Activated CD8-positive, alpha-beta memory T cell treated with anti-CD3 and anti-CD28 coated beads, Interleukin-2, amount 50 U/mL, for 1 hour (primary cell): ENCODE data around the gene CENPP.
"Not testable (repeated sequence)": the region's sequence is repeated elsewhere in the genome, so short reads cannot be mapped to it uniquely, and the experiment has no call there.

Experiments
- DNase-seq: peaks from one replicate; pipeline ENCODE4 v3.0.0-alpha.2; 2020; ENCODE audit errors: extremely low read depth

CENPP gene

GRCh38 chr9:92616199-92616641, 290.5 kb downstream of the CENPP start:
- no peak for DNase-seq

- no peak for DNase-seq
Observed at GRCh38 chr9:92616655-92617111, 290.9 kb downstream of the CENPP start.

GRCh38 chr9:92617195-92617813, 291.6 kb downstream of the CENPP start:
- DNase-seq = no peak

- DNase-seq = no peak
Observed at GRCh38 chr9:92617951-92618510, 292.3 kb downstream of the CENPP start.

GRCh38 chr9:92618633-92619225, 293.0 kb downstream of the CENPP start:
- no peak for DNase-seq

GRCh38 chr9:92619601-92620300, 294.0 kb downstream of the CENPP start:
- no peak for DNase-seq

GRCh38 chr9:92620845-92621244, 295.1 kb downstream of the CENPP start:
- no peak for DNase-seq

GRCh38 chr9:92623936-92624335, 298.2 kb downstream of the CENPP start:
- not testable (repeated sequence) for DNase-seq

- DNase-seq = no peak
Observed at GRCh38 chr9:92626484-92626883, 300.7 kb downstream of the CENPP start.

GRCh38 chr9:92627651-92628050, 301.9 kb downstream of the CENPP start:
- no peak for DNase-seq

GRCh38 chr9:92631452-92632343, 305.9 kb downstream of the CENPP start:
- no peak for DNase-seq

GRCh38 chr9:92632641-92633040, 306.9 kb downstream of the CENPP start:
- DNase-seq = no peak

- no peak for DNase-seq
Observed at GRCh38 chr9:92633614-92634278, 308.0 kb downstream of the CENPP start.

- peak; percentile 11 for DNase-seq
Observed at GRCh38 chr9:92634712-92635605, 309.2 kb downstream of the CENPP start.

GRCh38 chr9:92635760-92636159, 310.0 kb downstream of the CENPP start:
- no peak for DNase-seq

- no peak for DNase-seq
Observed at GRCh38 chr9:92636627-92637026, 310.9 kb downstream of the CENPP start.

GRCh38 chr9:92637326-92637725, 311.6 kb downstream of the CENPP start:
- no peak for DNase-seq

- DNase-seq = no peak
Observed at GRCh38 chr9:92637886-92638620, 312.3 kb downstream of the CENPP start.

- DNase-seq = no peak
Observed at GRCh38 chr9:92638621-92639101, 312.9 kb downstream of the CENPP start.
